ENCODE data around the gene NCSTN.

NCSTN gene

DNA sequence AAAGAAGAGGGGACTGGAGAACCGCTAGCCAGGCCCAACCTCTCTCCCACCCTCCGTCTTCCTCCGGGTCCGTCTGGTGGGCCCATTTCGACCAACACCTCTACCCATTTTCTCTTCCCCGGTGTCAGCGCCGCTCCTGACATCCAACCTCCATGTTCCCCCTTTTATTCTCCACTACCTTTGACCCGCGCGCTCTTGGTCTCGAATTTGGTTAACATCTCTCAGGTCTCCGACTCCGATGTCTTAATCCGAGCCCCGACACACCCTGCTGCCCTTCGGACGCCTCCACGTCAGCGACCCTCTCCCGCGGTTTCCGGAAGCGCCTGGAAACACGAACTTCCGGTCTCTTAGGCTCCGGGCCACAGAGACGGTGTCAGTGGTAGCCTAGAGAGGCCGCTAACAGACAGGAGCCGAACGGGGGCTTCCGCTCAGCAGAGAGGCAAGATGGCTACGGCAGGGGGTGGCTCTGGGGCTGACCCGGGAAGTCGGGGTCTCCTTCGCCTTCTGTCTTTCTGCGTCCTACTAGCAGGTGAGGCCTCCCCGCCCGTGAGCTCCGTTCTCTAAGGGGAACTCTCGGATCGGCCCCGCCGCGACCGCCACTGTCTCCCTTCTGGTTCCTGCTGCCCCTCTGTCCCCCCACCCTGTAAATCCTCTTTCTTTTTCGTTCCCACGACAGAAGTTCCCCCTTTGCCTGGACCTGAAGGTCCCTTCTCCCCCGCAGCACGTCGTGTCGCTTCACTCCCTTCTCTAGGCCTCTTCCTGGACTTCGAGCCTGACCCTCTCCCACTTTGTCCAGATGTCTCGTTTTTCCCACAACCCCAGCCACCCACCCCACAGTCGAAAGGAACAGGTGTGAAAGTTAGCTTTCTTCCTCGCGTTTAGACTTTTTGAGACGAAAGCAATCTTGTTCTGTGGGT, at the start of gene NCSTN, which contains the start of gene COPA:
Gene NCSTN, plus strand, starts transcription at position 431 of the 917 bp plus-strand sequence. Its CDS starts 14 bp downstream, at position 445.
Gene COPA, minus strand, starts transcription at position 298 of the 917 bp plus-strand sequence. Its CDS starts 80 bp downstream, at position 218.
- peak; percentile 48 to 94 (median 85) for DNase-seq

DNA sequence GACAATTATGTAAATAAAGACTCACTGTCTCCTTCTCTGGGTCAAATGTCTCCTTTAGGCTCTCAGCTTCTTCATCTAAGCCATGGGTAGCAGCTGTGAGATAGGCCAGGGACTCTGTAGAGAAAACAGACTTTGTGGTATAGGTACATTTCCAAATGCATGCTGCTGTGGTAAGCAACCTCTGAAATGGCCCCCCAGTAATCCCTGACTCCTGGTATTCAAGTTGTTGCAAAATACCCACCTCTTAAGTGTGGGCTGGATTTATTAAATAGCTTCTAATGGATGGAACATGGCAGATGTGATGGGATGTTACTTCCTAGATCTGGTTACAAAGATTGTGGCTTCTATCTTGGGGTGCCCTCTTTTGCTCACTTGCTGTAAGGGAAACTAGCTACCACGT, 47.1 kb upstream of the NCSTN start:
- no peak for DNase-seq

DNA sequence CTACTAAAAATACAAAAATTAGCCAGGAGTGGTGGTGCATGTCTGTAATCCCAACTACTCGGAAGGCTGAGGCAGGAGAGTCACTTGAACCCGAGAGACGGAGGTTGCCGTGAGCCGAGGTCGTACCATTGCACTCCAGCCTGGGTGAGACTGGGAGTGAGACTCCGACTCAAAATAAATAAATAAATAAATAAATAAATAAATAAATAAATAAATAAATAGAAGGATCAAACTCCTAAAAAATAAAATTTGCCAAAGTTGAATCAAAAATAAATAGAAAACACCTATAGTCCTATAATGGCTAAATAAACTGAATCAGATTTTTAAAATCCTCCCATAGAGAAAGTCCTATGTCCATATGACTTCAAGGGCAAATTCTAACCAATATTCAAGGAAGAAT, 43.0 kb upstream of the NCSTN start:
- no peak for DNase-seq

DNA sequence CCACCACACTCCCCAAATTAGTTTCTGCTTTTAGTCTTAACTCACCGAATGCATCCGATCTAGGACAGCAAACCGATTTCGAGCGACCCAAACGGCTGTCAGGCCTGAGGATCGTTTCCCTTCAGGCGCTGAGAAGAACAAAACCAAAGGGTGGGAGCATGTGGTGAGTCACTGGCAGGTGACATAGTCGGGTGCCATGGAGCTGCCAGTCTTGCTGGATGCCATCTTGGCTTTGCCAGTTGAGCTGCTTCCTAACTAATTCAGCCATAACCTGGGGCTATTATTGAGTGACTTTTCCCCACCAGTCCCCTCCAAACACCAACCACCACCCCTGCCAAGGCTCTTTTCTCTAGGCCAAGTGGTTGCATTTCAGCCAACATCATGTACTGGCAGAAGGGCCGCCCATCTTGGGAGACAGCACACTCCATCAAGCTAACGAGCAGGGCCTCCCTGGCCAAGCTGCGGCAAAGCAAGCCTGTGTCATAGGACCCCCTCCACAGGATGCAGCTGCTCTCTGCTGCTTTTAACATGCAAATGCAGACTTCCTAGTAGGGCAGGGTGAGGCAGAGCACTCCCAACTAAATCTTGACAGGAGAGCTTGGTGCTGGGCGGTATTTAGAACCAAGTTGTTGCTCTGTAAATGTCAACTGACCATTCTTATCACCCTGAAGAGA, 35.9 kb upstream of the NCSTN start:
- no peak for DNase-seq

DNA sequence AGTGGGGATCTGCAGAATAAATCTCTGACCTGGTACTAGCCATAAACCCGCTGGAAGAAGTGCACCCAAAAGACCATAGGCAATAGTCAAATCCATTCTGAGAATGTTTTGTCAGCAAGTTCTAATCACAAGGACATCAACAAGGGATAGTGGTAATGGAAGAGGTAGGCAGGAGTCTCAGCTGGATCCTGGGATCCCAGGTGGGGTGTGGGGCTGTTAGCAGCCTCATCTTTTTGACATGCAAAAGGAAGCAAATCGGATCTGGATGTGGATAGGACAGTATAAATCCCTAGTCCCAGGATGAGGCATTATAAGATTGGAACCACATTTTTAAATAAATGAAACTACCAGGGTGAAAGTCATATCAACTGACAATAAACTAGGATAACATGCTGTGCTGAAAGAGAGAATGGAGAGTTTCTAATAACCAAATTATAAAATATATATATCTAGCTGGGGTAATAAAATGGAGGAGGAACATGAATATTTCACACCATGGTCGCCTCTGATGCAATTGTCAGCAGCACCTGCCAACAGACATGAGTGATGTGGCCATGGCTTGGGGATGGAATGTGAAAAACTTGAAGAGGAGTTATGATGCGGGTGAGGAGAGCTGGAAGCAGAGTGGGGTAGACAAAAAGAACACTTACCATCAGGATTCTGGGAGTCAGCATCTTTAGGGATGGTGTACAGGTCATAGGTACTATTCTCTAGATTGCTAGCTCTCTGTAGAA, 34.6 kb upstream of the NCSTN start:
- DNase-seq, result no peak

DNA sequence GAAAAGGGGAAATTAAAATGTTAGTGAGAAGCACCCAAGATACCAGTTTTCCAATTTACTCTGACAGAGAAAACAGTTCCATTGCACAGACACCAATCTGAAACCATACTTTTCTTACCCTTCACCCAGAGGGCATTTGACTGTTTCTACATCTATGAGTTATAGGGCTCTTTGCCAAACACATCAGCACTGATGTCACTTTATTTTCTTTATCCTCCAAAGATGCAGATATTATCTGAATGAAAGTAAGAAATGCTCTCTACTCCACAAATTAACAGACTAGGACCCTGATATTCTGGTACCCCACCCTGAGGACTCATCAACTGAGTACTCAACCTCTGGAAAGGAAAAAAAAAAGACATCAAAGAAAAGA, 34.0 kb upstream of the NCSTN start:
- no peak for DNase-seq

DNA sequence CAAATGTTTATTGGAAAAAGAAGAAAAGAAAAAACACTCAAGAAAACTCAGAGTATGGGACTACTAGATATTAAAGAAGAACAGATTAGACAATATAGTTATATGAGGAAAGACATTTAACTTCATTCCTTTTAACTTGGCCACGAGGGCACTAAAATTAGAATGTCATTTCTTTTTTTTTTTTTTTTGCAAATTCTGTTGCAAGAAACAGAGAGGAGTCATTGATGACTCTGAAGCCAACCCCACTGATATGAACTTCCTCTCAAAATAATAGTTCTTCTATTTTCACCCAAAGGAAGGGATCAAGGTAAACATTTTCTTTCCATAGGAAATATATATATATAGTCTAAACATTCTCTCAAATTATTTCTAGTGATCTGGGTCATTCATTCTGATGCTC, 33.6 kb upstream of the NCSTN start:
- DNase-seq, result no peak

DNA sequence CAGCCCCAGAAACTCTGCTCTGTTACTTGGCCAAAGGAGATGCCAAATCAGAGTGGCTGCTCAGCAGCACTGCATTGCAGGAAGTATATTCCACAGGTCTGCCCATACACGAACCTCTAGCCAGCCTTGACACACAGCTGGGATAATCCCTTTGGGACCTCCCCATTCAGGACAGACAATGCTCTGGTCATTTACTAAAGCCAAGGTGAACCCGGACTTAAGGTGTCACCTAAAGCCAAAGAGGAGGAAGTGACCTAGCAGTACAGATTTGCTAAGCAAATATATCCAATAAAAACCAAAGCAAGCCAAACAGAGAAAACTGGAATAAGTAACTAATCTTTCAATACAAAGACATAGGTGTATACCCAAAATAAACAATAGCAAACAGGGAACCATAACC, 27.8 kb upstream of the NCSTN start:
- no peak for DNase-seq

DNA sequence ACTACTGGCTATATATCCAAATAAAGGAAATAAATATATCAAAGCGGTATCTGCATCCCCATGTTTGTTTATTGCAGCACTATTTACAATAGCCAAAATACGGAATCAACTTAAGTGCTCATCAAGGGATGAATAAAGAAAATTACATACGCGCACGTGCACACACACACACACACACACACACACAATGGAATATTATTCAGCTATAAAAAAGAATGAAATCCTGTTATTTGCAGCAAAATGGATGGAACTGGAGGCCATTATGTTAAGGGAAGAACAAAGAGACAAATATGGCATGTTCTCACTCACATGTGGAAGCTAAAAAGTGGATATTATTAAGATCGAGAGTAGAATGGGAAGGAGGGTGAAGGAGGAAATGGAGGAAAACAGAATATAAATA, 20.4 kb upstream of the NCSTN start:
- DNase-seq, result no peak

DNA sequence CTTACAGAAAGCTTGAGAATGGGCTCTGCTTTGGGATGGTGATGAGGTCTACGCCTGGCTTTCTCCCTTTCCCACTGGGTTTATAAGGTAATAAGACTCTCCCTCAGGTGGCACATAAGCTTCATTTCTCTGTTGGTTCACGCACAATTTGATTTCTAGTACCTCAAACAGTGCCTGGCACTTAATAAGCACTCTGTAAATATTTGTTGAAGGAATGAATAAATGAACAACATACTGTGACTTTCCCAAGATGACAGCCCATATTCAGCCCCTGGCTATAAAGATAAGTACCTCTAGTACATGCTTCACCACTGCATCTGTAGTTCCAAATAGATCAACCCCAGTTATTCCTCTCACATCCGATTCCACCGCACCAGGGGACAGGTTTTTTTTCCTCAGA, 17.9 kb upstream of the NCSTN start:
- DNase-seq, result no peak

DNA sequence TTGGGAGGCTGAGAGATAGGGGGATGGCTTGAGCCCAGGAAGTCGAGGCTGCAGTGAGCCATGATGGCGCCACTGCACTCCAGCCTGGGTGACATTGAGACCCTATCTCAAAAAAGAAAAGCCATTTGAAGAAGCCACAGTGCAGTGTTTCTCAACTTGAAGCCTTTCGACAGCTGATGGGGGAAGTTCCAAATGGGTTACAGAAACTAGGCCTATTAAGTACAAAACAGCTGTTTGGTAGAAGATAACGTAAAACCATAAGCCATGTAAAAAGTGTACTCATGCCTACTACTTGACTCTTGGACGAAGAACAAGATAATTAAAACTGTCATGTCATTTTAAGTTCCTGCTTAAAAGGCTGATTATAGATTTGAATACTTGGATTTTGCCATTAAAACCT, 16.8 kb upstream of the NCSTN start:
- no peak for DNase-seq

DNA sequence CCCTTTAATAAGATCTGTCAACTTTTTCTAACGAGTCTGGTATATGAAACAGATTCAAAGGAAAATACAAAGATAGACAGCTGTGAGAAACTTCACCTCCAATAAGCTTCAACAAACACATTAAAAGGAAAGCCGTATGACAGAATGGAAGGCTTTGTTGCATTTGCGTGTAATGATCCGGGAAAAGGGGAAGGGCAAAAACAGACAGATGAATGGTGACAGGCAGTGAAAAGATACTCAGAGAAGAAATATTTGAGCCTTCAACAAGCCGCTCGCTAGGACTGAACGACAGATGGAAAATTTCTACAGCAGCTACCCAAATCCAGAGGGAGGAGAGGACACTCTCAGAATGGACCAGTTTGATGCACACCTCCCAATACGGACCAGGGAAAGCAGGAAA, 15.0 kb upstream of the NCSTN start:
- DNase-seq, result peak in 5 of 51 donors; percentile 24 to 71 (median 28)

DNA sequence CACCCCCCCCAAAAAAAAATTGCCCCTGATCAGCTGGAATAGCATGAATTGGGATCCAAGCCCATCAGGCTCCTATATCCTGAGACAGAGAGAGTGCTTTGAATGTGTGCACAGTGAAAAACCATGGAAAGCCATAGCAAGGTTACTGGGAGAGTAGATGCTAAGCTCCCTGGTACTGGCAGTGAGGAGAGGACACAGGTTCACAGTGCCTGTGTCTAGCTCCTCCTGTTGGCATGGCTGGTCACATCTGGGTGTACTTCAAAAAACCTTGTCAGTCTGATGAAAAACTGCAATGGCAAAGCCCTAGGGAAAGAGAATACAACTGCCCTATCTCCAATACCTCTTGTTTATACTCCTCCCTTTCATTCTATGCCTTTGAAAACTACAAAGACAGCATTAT, 13.1 kb upstream of the NCSTN start:
- no peak for DNase-seq

DNA sequence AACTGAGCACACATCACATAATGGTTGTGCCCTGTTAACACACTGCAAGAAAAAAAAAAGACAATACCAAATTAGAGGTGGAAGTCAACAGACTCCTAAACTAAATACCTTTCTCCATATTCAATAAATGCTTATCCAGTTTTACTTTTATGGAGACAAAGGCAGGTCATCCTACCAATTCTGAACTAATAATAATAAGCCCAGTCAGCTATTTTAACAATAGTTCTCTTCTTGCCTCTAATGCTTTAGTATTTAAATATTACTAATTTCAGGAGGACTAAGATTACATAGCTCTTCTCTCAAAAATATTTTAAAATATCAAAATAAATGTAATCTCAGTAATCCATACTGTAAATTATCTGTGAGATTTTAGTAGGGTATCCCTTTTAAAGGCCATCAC, 10.7 kb upstream of the NCSTN start:
- no peak for DNase-seq

DNA sequence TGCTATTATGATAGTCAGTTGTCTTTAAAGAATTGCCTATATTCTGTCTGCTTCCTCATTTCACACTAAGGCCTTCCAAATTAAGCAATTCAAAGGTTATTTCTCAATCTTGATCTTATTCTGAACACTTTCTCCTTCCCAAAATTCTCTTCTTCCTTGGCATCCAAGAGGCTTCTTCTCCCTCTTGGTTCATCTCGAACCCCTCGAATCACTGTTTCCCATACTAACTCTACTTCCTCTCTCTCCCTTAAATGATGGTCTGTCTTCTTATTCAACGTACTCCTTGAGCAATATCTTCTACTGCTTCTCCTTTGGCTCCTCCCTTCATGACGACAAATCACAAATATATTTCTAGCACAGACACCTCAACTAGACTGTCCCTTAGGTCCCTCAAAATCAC, 4.6 kb upstream of the NCSTN start:
- no peak for DNase-seq

DNA sequence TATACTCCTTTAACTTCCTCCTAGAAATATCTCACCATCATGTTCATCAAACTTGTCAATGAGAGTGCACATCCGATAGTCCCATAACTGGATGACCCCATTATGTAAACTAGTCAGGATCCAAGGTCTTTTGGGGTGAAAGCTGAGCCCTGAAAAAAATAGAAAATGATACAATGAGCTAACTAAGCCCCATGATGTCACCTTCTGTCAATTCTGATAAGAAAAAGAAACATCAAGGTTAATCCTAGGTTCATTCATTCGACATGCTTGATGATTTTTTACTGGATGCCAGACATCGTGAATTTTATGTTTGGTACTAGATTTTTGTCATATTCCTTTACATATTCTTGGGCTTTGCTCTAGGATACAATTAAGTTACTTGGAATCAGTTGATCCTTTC, 3.0 kb upstream of the NCSTN start:
- DNase-seq, result no peak

DNA sequence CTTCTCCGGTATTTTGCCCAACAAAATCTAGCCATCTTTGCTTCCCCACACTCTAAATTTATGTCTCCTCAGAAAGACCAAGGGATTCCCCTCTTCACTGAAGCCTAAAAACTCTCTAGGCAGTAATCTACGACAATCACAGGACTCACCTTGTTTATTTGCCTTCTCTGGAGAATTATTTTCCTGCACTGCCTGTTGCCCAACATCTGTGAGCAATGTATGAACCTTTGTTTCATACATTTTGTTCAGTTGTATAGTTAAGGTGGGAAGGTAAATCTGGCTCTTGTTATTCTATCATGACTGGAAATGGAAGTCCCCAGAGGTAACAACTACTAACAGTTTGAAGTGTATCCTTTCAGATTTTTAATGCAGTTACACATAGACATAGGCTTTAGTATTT, 2.3 kb upstream of the NCSTN start:
- no peak for DNase-seq

DNA sequence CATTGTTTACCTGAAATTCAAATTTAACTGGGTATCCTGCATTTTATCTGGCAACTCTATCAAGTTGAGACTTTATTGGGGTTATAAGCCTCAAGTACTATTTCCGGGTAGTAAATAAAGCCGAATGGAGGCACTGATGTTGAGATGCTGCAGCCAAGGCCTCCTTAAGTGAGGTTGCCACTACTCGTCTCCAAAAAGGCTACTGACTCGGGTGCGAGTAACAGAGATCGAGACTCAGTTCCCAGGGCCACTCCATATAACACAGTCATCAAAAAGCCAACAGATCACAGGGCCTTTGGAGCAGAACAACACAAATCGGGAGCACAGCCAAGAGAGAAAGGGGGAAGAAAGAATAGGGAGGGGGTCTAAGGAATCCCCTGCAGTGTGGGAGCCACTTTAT, 657 bp upstream of the NCSTN start:
- no peak for DNase-seq

DNA sequence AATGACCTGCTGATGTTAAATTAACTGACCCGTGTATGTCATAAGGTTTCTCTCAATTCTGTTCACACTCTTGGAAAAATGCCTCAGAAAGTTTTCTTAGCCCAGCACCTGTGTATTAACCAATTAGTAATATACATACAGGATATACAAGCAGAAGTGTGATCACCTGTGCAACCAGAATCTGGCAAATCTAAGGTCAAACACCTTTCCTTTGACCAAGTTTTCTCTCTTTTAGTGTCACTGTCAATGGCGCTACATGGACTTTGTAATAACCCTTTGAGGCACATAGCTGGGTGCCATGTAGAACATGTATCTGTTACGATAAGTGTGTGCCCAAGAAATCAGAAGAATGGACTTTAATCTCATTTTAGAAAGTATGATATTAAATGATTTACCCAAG, 1.1 kb downstream of the NCSTN start:
- no peak for DNase-seq

DNA sequence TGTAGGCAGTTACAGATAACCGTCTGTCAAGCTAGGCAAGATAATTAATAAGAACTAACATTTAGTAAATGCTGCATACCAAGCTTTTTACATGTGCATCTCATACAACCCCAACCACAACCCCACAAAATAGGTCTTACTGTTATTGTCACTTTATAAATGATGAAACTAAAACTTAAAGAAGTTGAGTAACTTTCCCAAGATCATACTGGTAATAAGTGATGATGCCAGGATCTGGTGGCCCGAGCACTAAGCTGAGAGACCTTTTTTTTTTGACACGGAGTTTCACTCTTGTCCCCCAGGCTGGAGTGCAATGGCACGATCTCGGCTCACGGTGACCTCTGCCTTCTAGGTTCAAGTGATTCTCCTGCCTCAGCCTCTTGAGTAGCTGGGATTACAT, 1.8 kb downstream of the NCSTN start:
- DNase-seq, result no peak

DNA sequence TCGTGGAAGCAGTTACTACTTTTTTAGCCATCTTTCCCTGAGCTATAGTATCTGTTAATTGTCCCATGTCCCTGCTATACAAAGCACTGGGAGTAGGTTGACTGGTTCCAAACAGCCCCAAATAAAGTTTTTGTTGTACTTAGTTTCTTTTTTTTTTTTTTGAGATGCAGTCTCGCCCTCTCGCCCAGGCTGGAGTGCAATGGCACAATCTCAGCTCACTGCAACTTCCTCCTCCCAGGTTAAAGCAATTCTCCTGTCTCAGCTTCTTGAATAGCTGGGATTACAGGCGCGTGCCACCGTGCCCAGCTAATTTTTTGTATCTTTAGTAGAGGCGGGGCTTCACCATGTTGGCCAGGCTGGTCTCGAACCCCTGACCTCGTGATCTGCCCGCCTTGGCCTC, 3.3 kb downstream of the NCSTN start:
- no peak for DNase-seq

DNA sequence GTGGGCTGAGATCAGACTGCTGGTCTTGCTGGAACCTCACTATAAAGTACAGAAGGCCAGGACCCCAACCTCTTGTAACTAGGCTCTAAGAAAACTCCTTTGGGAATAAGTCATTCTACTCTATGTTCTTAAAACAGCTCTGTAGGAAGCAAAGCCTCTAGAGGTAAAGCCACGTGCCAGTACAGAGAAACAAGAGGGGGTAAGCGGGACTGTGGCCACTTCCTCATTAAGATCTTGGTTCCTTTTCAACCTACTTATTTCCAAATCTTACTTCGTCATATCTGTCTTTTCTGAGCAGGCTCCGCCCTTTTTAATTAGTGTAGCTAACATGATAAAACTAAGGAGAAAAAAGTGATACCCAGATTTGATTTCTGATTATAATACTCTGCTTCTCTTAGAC, 3.8 kb downstream of the NCSTN start:
- DNase-seq, result no peak
